H1 (cell line): ENCODE results near the gene CXCR5. TPM values are rescaled to one million over a fixed set of nuclear protein-coding genes. Genes with fewer than 3 reads are reported as not detected.

Experiments used
- ASH2L ChIP-seq: fragments of 200-600, 300-600 bp; sonication (generic); IDR thresholded peaks from one replicate; pipeline ENCODE4 v1.7.1; 2017; ENCODE audit warnings: low read length
- KDM5A ChIP-seq: fragments of 200-600 bp; IDR thresholded peaks from 2 replicates; pipeline ENCODE4 v1.7.1; 2012; ENCODE audit warnings: mild to moderate bottlenecking, low read length, inconsistent platforms, mixed read lengths
- RBBP5 ChIP-seq: IDR thresholded peaks from 2 replicates; pipeline ENCODE4 v1.7.1; 2012; ENCODE audit warnings: low read depth, mild to moderate bottlenecking, inconsistent platforms, low read length, moderate library complexity, borderline replicate concordance
- SP4 ChIP-seq: IDR thresholded peaks from 2 replicates; pipeline ENCODE4 v1.6.1; 2012; ENCODE audit warnings: low read length, inconsistent platforms
- TEAD4 ChIP-seq: IDR thresholded peaks from 2 replicates; pipeline ENCODE4 v1.6.1; 2012; ENCODE audit warnings: low read depth, low read length, inconsistent platforms, mixed read lengths
- polyA plus RNA-seq, 7 experiments: library from polyadenylated mRNA; depleted of rRNA in 3 of 7; stranded (reverse) in 5 of 7; unstranded in 2 of 7; fragments of >200 nt in 5 of 7; fragments of 200-250 nt in 2 of 7; gene quantifications; 1 replicate in 5 of 7; 2 replicates in 1 of 7; 4 replicates in 1 of 7; pipeline versions ENCODE4 v1.2.1 to v1.2.3, GENCODE V29; 2011 to 2013; ENCODE audit warnings: missing spikeins in 2 of 7, mixed read lengths in 2 of 7
- total RNA-seq: library from RNA; stranded (reverse); fragmentation: NEBNext Ultra II Directional; extraction: Animal tissue kit (Norgen Biotek cat#: 25700); gene quantifications from 2 replicates; pipeline ENCODE4 v1.2.1, GENCODE V29; 2021

The CXCR5 gene
- total and polyA plus RNA-seq, 2 of the 8 experiments (the other 6 are each of a cell fraction or from before 2014, with no cell fraction given), result not detected

GRCh38 chr11:118928101-118928869, 44.6 kb downstream of the CXCR5 start (continued):
- TF ChIP-seq ASH2L, result peak; percentile 50
- TF ChIP-seq TEAD4, result 0 out of 2 replicates have a peak, but pooled peaks have one; percentile 28
- TF ChIP-seq KDM5A, result 0 out of 2 replicates have a peak, but pooled peaks have one; percentile 11
- TF ChIP-seq RBBP5, result 0 out of 2 replicates have a peak, but pooled peaks have one; percentile 19
- TF ChIP-seq SP4, result peak; percentile 82; the same call in 1 of the 2 replicates
